ENCODE measurements around the gene CDH23. TPM values are rescaled to one million over a fixed set of nuclear protein-coding genes. Genes with fewer than 3 reads are reported as not detected.
A peak's percentile ranks its signal among the peaks of the same experiment; 100 is the strongest.

The CDH23 gene
- polyA plus RNA-seq, 2 of the 4 experiments (the other 2 are of a cell fraction): 1.1 to 2.3 TPM

DNA sequence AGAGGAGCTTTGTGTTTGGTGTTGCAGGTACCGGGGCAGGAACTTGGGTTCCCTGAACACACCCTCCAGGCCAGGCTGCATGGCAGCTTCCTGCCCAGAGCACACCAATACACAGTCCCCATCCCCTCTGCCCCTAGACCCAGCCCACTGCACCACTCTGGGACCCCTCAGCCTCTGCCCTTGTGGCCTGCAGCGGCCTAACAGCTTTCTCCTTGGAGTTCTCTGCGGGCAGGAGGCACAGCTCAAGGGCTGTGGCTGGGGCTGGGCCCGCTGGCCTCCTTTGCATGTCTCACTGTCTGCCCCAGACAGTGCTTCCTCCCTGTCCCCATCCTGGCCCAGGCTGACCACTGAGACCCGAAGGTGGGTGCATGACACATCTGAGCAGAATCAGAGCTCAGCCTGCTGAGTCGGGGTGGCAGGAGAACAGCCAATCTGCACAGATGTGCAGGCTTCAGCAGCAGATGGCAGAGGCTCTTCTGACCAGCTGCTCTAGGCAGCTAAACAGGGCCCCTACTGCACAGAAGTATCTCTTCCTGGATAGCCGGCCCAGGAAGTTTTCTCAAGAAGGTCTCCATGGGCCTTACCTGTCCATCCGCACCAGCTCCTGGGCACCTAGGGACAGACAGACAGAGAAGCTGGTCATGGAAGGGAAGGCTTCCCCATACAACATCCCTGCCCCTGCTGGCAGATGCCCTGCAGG, 355.8 kb downstream of the CDH23 start (continued):
- TF ChIP-seq, protein P1, sequence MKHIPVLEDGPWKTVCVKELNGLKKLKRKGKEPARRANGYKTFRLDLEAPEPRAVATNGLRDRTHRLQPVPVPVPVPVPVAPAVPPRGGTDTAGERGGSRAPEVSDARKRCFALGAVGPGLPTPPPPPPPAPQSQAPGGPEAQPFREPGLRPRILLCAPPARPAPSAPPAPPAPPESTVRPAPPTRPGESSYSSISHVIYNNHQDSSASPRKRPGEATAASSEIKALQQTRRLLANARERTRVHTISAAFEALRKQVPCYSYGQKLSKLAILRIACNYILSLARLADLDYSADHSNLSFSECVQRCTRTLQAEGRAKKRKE (CRISPR knock-in tag; IDR thresholded peaks at IDR 0.05; ENCODE audit: low read depth): no peak
- no peak for TF ChIP-seq POLR2A (IDR thresholded peaks at IDR 0.05; ENCODE audit: low read length)

DNA sequence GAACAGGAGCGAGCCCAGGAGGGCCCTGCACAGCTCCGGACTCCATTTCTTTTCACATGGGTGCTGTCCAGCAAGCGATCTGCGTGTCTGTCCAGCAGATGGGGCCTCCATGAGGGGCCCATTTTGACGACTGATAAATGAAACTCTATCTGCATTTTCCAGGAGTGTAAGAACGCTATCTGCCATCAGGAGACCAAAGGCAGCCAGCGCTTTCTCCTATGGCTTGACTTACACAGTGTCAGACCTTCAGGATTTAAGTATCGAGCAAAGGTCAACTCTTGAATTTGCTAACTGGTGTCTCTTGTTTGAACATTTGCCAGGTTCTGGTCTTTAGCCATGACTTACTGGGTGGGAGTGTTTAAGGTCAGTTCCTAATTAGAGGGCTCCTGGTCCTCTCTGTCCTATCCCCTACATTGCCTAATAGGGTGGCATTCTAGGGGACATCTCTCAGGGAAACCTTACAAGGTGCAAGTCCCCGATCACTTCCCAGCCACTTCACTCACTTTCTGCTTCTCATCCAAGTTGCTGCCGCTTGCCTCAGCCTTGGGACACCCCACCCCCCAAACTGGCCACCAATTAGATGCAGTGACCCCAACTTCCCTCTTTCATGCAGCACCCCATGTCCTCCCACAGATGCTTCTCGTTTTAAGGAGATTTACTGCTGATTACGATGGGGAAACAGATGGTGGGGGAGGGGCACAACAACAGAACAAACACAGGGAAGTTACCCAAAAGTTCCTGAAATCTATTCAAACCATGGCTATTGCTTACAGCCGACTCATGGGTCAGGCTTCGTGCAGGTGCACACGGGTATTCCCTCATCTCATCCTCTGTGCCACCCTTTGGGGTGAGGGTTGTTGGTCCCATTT, 356.6 kb downstream of the CDH23 start:
- TF ChIP-seq FOSL2 (IDR thresholded peaks at IDR 0.05) (no peak), FOSL2 (CRISPR knock-in tag; IDR thresholded peaks at IDR 0.05) (no peak)
- TF ChIP-seq, protein P2, sequence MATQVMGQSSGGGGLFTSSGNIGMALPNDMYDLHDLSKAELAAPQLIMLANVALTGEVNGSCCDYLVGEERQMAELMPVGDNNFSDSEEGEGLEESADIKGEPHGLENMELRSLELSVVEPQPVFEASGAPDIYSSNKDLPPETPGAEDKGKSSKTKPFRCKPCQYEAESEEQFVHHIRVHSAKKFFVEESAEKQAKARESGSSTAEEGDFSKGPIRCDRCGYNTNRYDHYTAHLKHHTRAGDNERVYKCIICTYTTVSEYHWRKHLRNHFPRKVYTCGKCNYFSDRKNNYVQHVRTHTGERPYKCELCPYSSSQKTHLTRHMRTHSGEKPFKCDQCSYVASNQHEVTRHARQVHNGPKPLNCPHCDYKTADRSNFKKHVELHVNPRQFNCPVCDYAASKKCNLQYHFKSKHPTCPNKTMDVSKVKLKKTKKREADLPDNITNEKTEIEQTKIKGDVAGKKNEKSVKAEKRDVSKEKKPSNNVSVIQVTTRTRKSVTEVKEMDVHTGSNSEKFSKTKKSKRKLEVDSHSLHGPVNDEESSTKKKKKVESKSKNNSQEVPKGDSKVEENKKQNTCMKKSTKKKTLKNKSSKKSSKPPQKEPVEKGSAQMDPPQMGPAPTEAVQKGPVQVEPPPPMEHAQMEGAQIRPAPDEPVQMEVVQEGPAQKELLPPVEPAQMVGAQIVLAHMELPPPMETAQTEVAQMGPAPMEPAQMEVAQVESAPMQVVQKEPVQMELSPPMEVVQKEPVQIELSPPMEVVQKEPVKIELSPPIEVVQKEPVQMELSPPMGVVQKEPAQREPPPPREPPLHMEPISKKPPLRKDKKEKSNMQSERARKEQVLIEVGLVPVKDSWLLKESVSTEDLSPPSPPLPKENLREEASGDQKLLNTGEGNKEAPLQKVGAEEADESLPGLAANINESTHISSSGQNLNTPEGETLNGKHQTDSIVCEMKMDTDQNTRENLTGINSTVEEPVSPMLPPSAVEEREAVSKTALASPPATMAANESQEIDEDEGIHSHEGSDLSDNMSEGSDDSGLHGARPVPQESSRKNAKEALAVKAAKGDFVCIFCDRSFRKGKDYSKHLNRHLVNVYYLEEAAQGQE (IDR thresholded peaks at IDR 0.05): peak; percentile 59; the same call in 1 of the 2 replicates
- peak overlapping the region in 1 of 2 experiments; percentile 16; a peak in 1 of 6 replicates for H3K27ac ChIP-seq
- ChIA-PET POLR2A (no interaction called here), CTCF (interaction anchor here (1.0 to 2.5 kb wide), 2 partner anchors 11 to 20 kb away, joined by 6 to 14 read pairs; partner anchors contain the start of gene VSIR)
- 80% methylated on average over 15 of the region's 15 CpGs for WGBS (ENCODE audit: missing lambda C conversion rate)
- ATAC-seq (peak in 1 of 2 experiments; percentile 47; a peak in 3 of 6 replicates), FAIRE-seq (no peak), DNase-seq (ENCODE audit: low read depth in 1 of 2, low spot score in 1 of 2) (no peak)
- H3K9me3 ChIP-seq: no peaks in the 10 kb centered on the region
- H3K4me1 ChIP-seq: peaks cover 15% of the 10 kb centered on the region
- peak overlapping the region; percentile 33; the same call in 2 of the 3 replicates for H3K4me2 ChIP-seq
- H3K4me3 ChIP-seq: no peak overlapping the region

DNA sequence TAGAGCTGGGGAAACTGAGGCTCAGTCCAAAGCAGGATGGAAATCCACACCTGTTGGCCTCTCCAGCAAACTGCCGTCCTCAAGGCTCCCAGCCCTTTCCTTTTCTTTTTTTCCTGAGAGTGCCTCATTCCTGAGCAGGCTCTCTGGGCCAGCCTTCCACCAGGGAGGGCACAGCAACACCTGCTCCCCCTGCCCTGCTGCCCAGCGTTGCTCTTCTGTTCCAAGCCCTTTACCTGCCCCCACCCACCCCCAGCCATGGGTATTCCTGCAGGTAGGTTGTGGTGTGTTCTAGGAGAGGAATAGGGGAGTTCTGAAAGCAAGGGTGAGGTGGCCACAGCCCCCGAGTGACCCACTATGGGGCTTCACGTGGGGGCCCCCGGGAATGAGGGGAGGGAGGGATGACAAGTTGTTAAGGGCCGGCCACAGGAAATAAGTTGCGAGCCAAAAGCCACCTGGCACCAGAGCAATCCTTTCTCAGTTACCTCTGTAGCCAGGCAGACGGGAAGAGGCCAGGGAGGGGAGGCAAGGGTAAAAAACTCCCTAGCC, 357.3 kb downstream of the CDH23 start:
- WGBS (ENCODE audit: missing lambda C conversion rate): 89% methylated on average over 8 of the region's 8 CpGs
- POLR2A ChIA-PET: no interaction called here

DNA sequence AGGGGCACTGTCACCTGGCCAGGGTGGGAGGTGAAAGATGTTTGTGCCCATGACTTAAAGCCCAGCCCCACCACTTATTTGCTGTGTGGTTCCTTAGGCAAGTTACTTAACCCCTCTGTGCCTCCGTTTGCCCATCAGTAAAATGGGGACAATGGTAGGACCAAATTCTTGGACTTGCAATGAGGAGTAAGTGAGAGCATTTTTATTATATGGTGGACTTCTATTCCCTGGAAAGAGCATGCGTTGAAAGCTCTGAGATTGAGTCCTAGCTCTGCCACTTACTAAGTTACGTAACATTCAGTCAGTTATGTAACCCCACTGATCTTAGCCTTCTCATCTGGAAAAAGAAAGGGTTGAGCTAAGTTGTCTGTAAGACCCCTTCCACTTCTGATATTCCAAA, 357.8 kb downstream of the CDH23 start:
- Histone ChIP-seq H3K4me1 (peaks cover 21% of the 10 kb centered on the region), H3K4me3 (no peak overlapping the region), H3K4me2 (no peak overlapping the region), H3K9me3 (no peaks in the 10 kb centered on the region), H3K27ac (no peak overlapping the region)
- ChIA-PET CTCF (interaction anchor here (1.0 to 5.8 kb wide), 2 partner anchors 19 to 57 kb away, joined by 4 to 41 read pairs; partner anchors contain the start of gene VSIR), POLR2A (no interaction called here)
- DNase-seq (ENCODE audit: low read depth in 1 of 2, low spot score in 1 of 2): no peak
- no peak for TF ChIP-seq EP300 (IDR thresholded peaks at IDR 0.05)
- TF ChIP-seq TFCP2L1 (CRISPR knock-in tag; IDR thresholded peaks at IDR 0.05): no peak
- TF ChIP-seq RCOR1 (IDR thresholded peaks at IDR 0.05; ENCODE audit: low read depth, low read length): no peak
- TF ChIP-seq, protein P3, sequence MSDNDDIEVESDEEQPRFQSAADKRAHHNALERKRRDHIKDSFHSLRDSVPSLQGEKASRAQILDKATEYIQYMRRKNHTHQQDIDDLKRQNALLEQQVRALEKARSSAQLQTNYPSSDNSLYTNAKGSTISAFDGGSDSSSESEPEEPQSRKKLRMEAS (IDR thresholded peaks at IDR 0.05): no peak
- no peak for TF ChIP-seq CHD2 (IDR thresholded peaks at IDR 0.05; ENCODE audit: low read length, partially characterized antibody)
- TF ChIP-seq, protein P1 (CRISPR knock-in tag; IDR thresholded peaks at IDR 0.05; ENCODE audit: low read depth): no peak
- no peak for TF ChIP-seq POLR2A (IDR thresholded peaks at IDR 0.05; ENCODE audit: low read length)
- TF ChIP-seq, protein P4, sequence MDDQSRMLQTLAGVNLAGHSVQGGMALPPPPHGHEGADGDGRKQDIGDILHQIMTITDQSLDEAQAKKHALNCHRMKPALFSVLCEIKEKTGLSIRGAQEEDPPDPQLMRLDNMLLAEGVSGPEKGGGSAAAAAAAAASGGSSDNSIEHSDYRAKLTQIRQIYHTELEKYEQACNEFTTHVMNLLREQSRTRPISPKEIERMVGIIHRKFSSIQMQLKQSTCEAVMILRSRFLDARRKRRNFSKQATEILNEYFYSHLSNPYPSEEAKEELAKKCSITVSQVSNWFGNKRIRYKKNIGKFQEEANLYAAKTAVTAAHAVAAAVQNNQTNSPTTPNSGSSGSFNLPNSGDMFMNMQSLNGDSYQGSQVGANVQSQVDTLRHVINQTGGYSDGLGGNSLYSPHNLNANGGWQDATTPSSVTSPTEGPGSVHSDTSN (IDR thresholded peaks at IDR 0.05): no peak
- no peak for FAIRE-seq
- no peak for ATAC-seq
- 95% methylated on average over 3 of the region's 3 CpGs for WGBS (ENCODE audit: missing lambda C conversion rate)

More for the DNA sequence above, 357.3 kb downstream of the CDH23 start:
- Histone ChIP-seq H3K9me3 (no peaks in the 10 kb centered on the region), H3K27ac (peak overlapping the region in 1 of 2 experiments; percentile 15; a peak in 1 of 6 replicates), H3K4me1 (peaks cover 16% of the 10 kb centered on the region), H3K4me3 (no peak overlapping the region), H3K4me2 (no peak overlapping the region)
- FAIRE-seq (no peak), DNase-seq (ENCODE audit: low read depth in 1 of 2, low spot score in 1 of 2) (no peak), ATAC-seq (no peak)
- TF ChIP-seq CHD2 (IDR thresholded peaks at IDR 0.05; ENCODE audit: low read length, partially characterized antibody) (no peak), MYC (IDR thresholded peaks at IDR 0.05; ENCODE audit: borderline replicate concordance, low read length) (no peak), BHLHE40 (IDR thresholded peaks at IDR 0.05; ENCODE audit: low read depth, low read length) (no peak), CHD4 (IDR thresholded peaks at IDR 0.05; ENCODE audit: borderline replicate concordance) (no peak), HDAC2 (IDR thresholded peaks at IDR 0.05) (no peak), ZC3H11A (IDR thresholded peaks at IDR 0.05) (no peak), KDM1A (IDR thresholded peaks at IDR 0.05; ENCODE audit: low read depth) (no peak), ZNF302 (CRISPR knock-in tag; IDR thresholded peaks at IDR 0.05) (no peak), RCOR1 (IDR thresholded peaks at IDR 0.05; ENCODE audit: low read depth, low read length) (no peak), RARB (CRISPR knock-in tag; IDR thresholded peaks at IDR 0.05) (no peak)
- CTCF ChIA-PET: interaction anchor here (2.5 to 5.8 kb wide), 2 partner anchors 19 kb away, joined by 14 to 41 read pairs; partner anchors contain the start of gene VSIR

Measured in A549 (cell line).